G401.6 (cell line): ENCODE results near the gene DNASE1L2.
"Not testable (repeated sequence)": the region's sequence is repeated elsewhere in the genome, so short reads cannot be mapped to it uniquely, and the experiment has no call there.

ENCODE experiments used
- FAIRE-seq: peaks from 2 replicates; lab custom pipeline; 2012; peaks lifted over from hg19 to GRCh38; lab: Jason Lieb, UNC

The DNASE1L2 gene

DNA sequence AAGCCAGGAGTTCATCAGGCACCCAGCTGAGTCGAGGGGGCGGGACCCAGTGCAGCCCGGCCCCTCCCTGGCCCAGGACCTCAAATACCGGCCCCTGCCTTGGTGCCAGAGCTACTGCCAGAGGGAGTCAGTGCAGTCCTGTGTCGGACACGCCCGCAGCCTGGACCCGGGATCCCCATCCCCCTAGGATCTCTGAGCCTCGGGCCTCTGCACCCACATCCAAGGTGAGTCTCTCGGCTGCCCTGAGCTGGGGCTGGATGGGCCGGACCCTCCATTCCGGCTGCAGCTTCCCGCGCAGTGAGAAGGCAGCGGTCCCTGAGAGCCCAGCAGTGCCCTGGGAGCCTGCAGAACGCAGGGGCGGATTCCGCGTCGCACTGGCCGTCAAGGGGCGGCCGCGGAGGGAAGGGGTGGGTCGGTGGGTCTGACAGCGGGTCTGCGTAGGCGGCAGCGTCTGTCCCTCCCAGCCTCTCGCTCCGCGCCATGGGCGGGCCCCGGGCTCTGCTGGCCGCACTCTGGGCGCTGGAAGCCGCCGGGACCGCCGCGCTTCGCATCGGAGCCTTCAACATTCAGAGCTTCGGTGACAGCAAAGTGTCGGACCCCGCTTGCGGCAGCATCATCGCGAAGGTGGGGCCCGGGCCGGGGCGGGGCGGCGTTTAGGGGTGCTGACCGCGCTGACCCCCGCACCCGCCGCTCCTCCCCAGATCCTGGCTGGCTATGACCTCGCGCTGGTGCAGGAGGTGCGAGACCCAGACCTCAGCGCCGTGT lies at the start of gene DNASE1L2:
DNASE1L2 (plus strand) TSS at position 108 of the 765 bp plus-strand sequence; CDS start at position 481, 373 bp downstream.
- no peak for FAIRE-seq

GRCh38 chr16:2186505-2186904 lies 49.7 kb upstream of the DNASE1L2 start:
- FAIRE-seq, result no peak

- no peak for FAIRE-seq
Measured at GRCh38 chr16:2187212-2187611, 49.0 kb upstream of the DNASE1L2 start.

DNA sequence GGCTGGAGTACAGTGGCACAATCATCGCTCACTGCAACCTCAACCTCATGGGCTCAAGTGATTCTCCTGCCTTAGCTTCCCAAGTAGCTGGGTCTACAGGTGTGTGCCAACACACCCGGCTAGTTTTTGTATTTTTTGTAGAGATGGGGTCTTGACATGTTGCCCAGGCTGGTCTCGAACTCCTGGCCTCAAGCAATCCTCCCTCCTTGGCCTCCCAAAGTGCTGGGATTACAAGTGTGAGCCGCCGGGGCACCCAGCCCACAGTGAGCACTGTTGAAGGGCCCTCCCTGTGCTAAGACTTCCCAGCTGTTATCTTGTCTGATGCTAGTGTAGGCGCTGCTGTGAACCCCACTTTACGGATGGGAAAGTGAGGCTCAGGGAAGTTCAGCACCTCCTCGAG lies 47.8 kb upstream of the DNASE1L2 start:
- FAIRE-seq, result no peak

DNA sequence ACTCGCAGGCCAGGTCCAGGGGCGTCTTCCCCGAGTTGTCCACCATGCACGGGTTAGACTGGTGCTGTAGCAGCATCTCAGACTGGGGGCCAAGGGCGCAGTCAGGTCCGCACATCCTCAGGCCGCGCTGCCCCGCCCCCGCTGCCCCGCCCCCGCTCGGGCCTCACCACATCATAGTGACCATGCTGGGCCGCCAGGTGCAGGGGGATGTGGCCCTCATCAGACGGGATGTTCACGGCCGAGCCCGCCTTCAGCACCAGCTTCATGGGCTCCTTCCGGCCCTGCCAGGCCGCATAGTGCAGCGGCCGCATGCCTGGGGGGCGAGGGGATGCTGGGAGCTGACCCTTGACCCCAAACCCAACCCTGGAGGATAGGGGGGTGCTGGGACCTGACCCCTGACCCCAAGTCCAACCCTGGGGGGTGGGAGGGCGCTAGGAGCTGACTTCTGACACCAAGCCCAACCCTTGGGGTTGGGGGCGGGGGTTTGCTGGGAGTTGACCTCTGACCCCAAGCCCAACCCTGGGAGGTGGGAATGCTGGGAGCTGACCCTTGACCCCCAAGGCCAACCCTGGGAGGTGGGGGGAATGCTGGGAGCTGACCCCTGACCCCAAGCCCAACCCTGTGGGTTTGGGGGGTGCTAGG lies 46.9 kb upstream of the DNASE1L2 start:
- FAIRE-seq, result no peak

GRCh38 chr16:2190002-2190658 lies 46.1 kb upstream of the DNASE1L2 start:
- FAIRE-seq, result no peak

- no peak for FAIRE-seq
Measured at GRCh38 chr16:2190659-2191445, 45.4 kb upstream of the DNASE1L2 start.

DNA sequence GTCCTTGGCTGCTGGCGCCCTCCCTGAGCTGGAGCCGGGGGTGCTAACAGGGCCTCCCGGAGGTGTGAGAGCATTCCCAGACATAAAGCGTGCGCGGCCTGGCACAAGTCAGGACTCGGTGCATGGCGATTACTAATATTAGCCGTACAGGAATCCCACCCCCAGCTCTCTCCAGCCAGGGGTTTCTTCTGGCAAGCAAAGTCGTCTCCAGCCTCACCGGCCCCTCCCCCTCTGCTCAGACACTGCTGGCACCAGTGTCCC lies 44.9 kb upstream of the DNASE1L2 start:
- FAIRE-seq, result no peak

- no peak for FAIRE-seq
Measured at GRCh38 chr16:2194166-2194834, 41.9 kb upstream of the DNASE1L2 start.

DNA sequence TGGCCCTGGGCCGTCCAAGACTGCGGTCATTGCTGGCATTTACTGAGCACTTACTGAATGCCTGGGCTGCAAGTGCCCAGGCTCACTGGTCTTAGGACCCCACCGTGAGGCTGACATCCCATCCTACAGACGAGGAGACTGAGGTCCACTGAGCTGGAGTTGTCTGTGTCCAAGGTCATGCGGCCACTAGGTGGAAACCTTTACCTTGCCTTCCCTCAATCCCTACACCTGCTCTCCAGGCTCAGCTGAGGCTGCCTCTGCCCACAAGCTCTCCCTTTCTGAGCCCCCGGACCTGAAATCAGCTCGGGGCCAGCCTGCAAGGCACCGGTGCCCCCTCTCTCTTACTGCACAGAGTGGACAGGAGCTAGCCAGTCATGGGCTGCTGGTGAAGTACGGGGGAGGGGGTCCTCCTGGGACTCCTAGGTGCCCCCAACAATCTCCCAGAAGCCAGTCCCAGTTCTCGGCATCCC lies 41.4 kb upstream of the DNASE1L2 start:
- FAIRE-seq, result peak; percentile 60

DNA sequence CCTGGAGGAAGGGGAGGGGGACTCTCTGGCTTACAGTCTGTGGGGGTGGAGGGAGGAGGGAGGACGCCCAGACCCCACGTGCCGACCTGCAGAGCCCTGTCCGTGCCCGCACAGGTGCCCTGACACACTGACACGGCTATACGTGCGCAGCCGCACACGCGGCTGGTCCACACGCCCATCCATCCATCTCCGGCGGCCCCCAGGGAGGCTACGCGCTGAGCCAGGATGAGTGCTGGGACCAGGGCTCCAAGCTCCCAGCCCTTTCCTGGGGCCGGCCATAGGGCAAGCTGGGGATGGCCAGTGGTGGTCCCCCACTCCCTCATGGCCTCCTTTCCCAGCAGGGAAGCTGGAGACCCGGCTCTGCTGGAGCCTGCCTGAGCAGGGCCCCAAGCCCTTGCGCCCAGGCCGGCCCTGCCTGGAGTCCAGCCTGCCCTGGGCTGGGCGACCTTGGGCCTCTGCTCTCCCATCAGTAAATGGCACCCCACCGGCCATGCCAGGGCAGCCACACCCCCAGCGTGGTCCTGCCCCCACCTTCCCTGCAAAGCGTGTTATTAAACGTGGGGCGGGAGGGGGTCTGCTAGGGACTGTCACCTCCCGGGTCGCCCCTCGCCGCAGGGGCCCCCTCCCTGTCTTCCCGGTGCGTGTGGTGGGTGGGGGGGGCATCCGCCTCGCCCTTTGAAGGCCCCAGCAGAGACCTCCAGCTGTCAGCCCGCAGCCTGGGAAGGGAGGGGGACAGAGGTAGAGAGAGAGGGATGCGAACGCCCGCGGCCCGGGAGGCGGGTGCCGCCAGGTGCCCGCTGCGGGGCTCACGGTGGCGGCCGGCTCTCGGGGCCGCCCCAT lies 40.7 kb upstream of the DNASE1L2 start:
- FAIRE-seq, result no peak

GRCh38 chr16:2196162-2196980 lies 39.9 kb upstream of the DNASE1L2 start, which contains the start of gene CASKIN1:
CASKIN1 (minus strand) TSS chr16:2196605; CDS start chr16:2196432, 173 bp downstream.
- FAIRE-seq, result no peak

DNA sequence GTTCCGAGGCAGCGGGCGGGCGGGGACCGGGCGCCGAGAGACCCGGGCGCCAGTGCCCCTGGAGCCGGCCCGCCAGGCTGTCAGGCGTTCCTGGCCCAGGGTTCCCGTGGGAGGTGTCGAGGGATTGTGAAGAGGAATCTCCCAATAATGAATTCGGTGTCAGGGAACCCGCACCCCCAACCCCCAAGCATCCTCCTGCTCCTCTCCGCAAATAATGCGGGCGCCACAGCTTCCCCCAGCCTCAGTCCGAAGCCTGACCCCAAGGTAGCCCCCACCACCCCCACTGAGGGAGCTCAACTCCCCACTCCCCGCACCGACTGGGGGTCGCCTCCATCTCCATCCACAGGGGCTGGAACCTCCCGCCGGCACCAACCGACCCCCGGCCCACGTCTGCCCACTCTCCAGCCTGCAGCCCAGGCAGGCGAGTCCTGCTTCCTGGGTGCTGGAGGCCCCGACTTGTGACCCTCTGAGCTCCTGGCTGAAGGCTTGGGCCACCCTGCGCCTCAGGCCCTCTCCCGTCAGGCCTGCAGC lies 39.2 kb upstream of the DNASE1L2 start:
- FAIRE-seq, result no peak

DNA sequence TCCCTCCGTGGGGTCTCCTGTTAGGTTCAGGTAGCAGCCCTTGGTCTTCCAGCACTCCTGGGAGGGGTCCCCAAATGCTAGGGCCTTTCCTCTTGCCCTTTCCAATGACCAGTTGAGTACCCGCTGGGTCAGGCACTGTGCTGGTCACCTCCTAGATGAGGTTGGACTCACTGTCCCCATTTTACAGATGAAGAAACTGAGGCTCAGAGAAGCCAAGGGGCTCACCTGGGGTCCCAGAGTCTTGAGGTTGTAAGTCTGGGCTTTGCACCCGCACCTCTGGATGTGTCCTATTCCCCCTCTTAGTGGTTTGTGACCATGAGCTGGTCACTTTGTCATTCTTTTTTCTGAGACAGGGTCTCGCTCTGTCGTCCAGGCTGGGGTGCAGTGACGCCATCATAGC lies 38.5 kb upstream of the DNASE1L2 start:
- FAIRE-seq, result no peak

GRCh38 chr16:2198283-2198682 lies 38.0 kb upstream of the DNASE1L2 start:
- FAIRE-seq, result no peak

- no peak for FAIRE-seq
Measured at GRCh38 chr16:2199095-2199494, 37.1 kb upstream of the DNASE1L2 start.

DNA sequence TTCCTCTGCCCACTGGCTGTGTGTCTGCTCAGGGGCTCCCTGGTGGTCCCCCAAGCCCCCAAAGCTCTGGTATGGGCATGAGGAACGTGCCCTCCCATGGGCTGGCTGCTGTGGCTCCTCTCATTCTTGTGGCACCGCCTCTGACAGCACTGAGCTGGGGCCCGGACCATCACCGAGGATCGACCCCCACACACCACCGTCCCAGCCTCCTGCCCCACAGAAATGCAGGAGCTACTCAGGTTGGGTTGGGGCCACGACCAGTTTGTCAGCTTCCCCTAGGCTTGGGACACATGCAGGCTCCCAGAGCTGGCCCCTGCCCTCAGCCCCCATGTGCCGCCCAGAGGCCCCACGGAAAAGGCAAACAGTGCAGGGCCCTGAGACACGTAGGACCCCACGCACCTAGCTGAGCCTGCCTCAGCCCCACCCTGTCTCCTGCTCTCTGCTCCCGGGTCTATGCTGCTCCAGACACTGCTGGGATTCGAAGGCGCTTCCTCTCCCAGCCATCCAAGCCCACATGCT lies 36.6 kb upstream of the DNASE1L2 start:
- FAIRE-seq, result no peak

DNA sequence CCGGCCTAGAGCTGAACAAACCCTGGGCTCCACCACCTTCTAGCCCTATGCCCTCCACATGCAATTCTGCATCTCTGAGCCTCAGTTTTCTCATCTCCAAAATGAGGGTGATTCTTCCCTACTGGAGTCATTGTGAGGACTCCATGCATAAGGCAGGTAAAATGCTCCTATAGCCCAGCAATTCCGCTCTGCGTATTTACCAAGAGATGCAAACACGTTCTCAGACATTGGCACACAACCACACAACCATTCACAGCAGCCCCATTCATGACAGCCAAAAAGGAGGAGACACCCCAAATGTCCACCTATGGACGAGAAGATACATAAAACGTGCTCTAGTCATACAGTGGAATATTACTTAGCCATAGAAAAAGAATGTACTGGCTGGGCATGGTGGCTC lies 35.9 kb upstream of the DNASE1L2 start:
- FAIRE-seq, result no peak

- not testable (repeated sequence) for FAIRE-seq
Measured at GRCh38 chr16:2203119-2203688, 33.0 kb upstream of the DNASE1L2 start.
